GM12878 (cell line): Measurements from ENCODE around the gene TEX44. TPM values are rescaled to one million over a fixed set of nuclear protein-coding genes. Genes with fewer than 3 reads are reported as not detected.
A peak's percentile ranks its signal among the peaks of the same experiment; 100 is the strongest.

ENCODE experiments used
- ATF7 ChIP-seq: fragments of 450-650 bp; IDR thresholded peaks from 2 replicates; pipeline ENCODE4 v1.6.1; 2016; ENCODE audit warnings: low read depth, mild to moderate bottlenecking
- BRCA1 ChIP-seq: IDR thresholded peaks from 2 replicates; pipeline ENCODE4 v1.6.1; 2011; ENCODE audit warnings: low read depth, low read length, improper control_type of control experiment
- CBX5 ChIP-seq: sonication (generic); IDR thresholded peaks from 2 replicates; pipeline ENCODE4 v1.6.1; 2016; ENCODE audit warnings: low read depth, moderate library complexity, mild to moderate bottlenecking, inconsistent platforms
- EGR1 ChIP-seq, 2 experiments: IDR thresholded peaks; 1 replicate in 1 of 2; 2 replicates in 1 of 2; pipeline ENCODE4 v1.6.1; 2011 to 2012; ENCODE audit warnings: low read depth in 2 of 2, low read length in 2 of 2, borderline replicate concordance in 1 of 2, mild to moderate bottlenecking in 1 of 2, moderate library complexity in 1 of 2
- MXI1 ChIP-seq: fragments of 150-350 bp; IDR thresholded peaks from 2 replicates; pipeline ENCODE4 v1.6.1; 2011; ENCODE audit warnings: low read depth, mild to moderate bottlenecking, inconsistent platforms, low read length, improper control_type of control experiment
- RAD21 ChIP-seq: IDR thresholded peaks from 2 replicates; pipeline ENCODE4 v1.6.1; 2011; ENCODE audit warnings: mild to moderate bottlenecking, low read depth, low read length, moderate library complexity; ENCODE audit not compliant: insufficient read depth
- RAD51 ChIP-seq: fragments of 450-650 bp; IDR thresholded peaks from 2 replicates; pipeline ENCODE4 v1.6.1; 2016; ENCODE audit warnings: moderate library complexity, mild to moderate bottlenecking, inconsistent platforms
- SRF ChIP-seq, 2 experiments: IDR thresholded peaks; 2 replicates each; pipeline ENCODE4 v1.6.1; 2011; ENCODE audit warnings: low read depth in 2 of 2, low read length in 2 of 2, mild to moderate bottlenecking in 1 of 2, moderate library complexity in 1 of 2
- ZSCAN29 ChIP-seq: fragments of 450-650 bp; IDR thresholded peaks from 2 replicates; pipeline ENCODE4 v1.6.1; 2017; ENCODE audit warnings: mild to moderate bottlenecking, moderate library complexity
- polyA plus RNA-seq, 11 experiments: library from polyadenylated mRNA; depleted of rRNA in 4 of 11; unstranded in 6 of 11; stranded (reverse) in 5 of 11; fragments of >200 nt; fragmentation: Nextera tagmentation in 4 of 11; fragmentation: Illumina TruSeq in 1 of 11; extraction: Ambion mirVana in 4 of 11; extraction: Trizol in 1 of 11; gene quantifications; 1 replicate in 1 of 11; 2 replicates in 10 of 11; pipeline versions ENCODE4 v1.2.1 to v1.2.3, GENCODE V29; 2011 to 2016; ENCODE audit warnings: inconsistent platforms in 2 of 11, missing spikeins in 2 of 11, low read depth in 1 of 11
- total RNA-seq, 4 experiments: library from RNA; depleted of rRNA in 3 of 4; stranded (reverse); fragments of >200 nt in 3 of 4; fragmentation: Illumina TruSeq in 1 of 4; extraction: Trizol in 1 of 4; gene quantifications; 2 replicates each; pipeline versions ENCODE4 v1.2.1 to v1.2.3, GENCODE V29; 2013 to 2021
- TF ChIP-seq, protein P1 (sequence below): fragments of 450-650 bp; IDR thresholded peaks from 2 replicates; pipeline ENCODE4 v1.6.1; 2017; ENCODE audit warnings: mild to moderate bottlenecking, moderate library complexity

Gene TEX44
- total and polyA plus RNA-seq, 10 of the 15 experiments (the other 5 are each of a cell fraction or from before 2014, with no cell fraction given) = not detected

DNA sequence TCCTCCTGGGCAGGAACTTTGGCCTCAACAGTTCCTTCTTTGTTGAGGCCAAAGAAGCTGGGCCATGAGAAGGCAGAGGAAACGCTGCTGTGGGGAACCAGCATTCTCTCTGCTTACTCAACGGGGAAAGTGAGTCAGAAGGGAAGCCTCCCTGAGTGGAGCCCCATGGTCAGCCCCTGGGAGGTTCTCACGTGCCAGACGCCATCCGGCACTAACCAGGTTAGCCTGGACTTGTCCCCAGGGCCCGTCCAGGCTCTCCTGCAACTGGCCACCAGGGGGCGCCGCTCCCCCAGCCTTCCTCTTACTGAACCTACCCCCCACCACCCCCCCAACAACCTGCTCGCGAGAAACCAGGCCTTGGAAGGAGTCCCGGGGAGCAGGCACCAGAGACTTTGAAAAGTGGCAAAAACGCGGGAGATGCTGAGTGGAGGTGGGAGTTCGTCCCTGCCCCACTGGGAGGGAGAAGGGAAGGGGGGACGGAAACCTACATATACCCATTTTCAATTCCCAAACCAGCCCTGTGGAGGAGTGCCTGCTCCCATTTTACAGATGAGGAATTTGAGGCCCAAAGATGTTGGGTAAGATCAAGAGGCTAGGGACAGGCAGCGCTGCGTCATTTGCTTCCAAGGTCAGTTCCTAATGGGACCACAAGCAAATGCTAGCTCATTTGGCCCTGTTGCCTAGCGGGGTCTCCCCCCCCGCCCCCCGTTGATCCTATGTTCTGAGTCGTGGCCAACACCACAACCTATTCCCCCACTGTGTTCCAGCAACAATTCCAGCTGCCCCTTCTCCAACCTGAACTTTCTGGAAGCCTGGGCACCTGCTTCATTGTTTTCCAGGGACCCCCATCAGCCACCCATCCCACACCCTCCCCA, 20.0 kb downstream of the TEX44 start (continued):
- TF ChIP-seq, protein P1, sequence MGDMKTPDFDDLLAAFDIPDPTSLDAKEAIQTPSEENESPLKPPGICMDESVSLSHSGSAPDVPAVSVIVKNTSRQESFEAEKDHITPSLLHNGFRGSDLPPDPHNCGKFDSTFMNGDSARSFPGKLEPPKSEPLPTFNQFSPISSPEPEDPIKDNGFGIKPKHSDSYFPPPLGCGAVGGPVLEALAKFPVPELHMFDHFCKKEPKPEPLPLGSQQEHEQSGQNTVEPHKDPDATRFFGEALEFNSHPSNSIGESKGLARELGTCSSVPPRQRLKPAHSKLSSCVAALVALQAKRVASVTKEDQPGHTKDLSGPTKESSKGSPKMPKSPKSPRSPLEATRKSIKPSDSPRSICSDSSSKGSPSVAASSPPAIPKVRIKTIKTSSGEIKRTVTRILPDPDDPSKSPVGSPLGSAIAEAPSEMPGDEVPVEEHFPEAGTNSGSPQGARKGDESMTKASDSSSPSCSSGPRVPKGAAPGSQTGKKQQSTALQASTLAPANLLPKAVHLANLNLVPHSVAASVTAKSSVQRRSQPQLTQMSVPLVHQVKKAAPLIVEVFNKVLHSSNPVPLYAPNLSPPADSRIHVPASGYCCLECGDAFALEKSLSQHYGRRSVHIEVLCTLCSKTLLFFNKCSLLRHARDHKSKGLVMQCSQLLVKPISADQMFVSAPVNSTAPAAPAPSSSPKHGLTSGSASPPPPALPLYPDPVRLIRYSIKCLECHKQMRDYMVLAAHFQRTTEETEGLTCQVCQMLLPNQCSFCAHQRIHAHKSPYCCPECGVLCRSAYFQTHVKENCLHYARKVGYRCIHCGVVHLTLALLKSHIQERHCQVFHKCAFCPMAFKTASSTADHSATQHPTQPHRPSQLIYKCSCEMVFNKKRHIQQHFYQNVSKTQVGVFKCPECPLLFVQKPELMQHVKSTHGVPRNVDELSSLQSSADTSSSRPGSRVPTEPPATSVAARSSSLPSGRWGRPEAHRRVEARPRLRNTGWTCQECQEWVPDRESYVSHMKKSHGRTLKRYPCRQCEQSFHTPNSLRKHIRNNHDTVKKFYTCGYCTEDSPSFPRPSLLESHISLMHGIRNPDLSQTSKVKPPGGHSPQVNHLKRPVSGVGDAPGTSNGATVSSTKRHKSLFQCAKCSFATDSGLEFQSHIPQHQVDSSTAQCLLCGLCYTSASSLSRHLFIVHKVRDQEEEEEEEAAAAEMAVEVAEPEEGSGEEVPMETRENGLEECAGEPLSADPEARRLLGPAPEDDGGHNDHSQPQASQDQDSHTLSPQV = peak; percentile 85; the same call in 1 of the 2 replicates
- TF ChIP-seq RAD21 (peak; percentile 96), SRF (IDR thresholded peaks at IDR 0.05; ENCODE audit: low read depth in 2 of 2, low read length in 2 of 2) (peak in 1 of 2 experiments; percentile 1; a peak in 1 of 4 replicates), RAD51 (peak; percentile 53; the same call in 1 of the 2 replicates), BRCA1 (no peak), CBX5 (peak; percentile 84; the same call in 1 of the 2 replicates), EGR1 (IDR thresholded peaks at IDR 0.05; ENCODE audit: borderline replicate concordance in 1 of 2, low read depth in 2 of 2, low read length in 2 of 2) (peak in 1 of 2 experiments; percentile 33; a peak in 1 of 3 replicates), MXI1 (peak; percentile 66; the same call in 1 of the 2 replicates), ATF7 (peak; percentile 19; the same call in 1 of the 2 replicates), ZSCAN29 (no peak; the same call in 1 of the 2 replicates)
